GM13977 (cell line): ENCODE results near the gene DDHD1.

Source experiments
- DNase-seq: peaks from one replicate; pipeline ENCODE4 v3.0.0; 2012; ENCODE audit warnings: low spot score
- in situ Hi-C: fragments of 300-500 bp; cut with MboI; formaldehyde crosslinking; loops from one replicate; pipeline ENCODE4 v1.12.0; 2022; ENCODE audit warnings: low sequenced_read_pairs, low pct_unique_long_range_greater_than_20kb, mixed read lengths, inconsistent platforms; ENCODE audit not compliant: unreplicated experiment
- TF ChIP-seq, protein P1 (sequence below): IDR thresholded peaks from 2 replicates; pipeline ENCODE4 v1.5.1; 2012; ENCODE audit warnings: mild to moderate bottlenecking, control low read depth; ENCODE audit not compliant: insufficient read depth; ENCODE audit errors: extremely low read depth, missing control alignments

Gene DDHD1

GRCh38 chr14:53027562-53027961 is 125.6 kb downstream of the DDHD1 start:
- no peak for DNase-seq
- in situ Hi-C loops = no loop called here
- TF ChIP-seq, protein P1, sequence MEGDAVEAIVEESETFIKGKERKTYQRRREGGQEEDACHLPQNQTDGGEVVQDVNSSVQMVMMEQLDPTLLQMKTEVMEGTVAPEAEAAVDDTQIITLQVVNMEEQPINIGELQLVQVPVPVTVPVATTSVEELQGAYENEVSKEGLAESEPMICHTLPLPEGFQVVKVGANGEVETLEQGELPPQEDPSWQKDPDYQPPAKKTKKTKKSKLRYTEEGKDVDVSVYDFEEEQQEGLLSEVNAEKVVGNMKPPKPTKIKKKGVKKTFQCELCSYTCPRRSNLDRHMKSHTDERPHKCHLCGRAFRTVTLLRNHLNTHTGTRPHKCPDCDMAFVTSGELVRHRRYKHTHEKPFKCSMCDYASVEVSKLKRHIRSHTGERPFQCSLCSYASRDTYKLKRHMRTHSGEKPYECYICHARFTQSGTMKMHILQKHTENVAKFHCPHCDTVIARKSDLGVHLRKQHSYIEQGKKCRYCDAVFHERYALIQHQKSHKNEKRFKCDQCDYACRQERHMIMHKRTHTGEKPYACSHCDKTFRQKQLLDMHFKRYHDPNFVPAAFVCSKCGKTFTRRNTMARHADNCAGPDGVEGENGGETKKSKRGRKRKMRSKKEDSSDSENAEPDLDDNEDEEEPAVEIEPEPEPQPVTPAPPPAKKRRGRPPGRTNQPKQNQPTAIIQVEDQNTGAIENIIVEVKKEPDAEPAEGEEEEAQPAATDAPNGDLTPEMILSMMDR = no peak

DNA sequence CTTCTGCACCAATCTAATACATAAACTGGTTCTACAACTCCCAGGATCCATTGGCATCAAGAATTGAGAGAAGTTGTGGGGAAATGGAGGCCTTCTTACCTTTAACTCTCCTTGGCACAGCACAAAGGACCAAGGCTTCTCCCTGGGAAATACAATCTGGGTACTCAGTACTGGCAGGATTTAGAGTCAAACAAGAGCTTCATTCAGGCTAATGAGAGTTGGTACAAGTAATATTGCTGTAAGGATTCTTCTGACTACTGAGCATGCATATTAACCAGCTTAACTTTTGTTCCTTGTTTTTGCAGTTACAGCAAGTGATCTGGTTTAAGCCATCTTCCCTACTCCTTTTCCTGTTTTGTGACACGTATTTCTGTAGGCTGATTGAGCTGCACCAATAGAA is 126.1 kb downstream of the DDHD1 start:
- no peak for DNase-seq
- in situ Hi-C loops = no loop called here
- TF ChIP-seq, protein P1 = no peak

GRCh38 chr14:53023325-53023724 is 129.8 kb downstream of the DDHD1 start:
- no peak for DNase-seq
- in situ Hi-C loops = no loop called here
- TF ChIP-seq, protein P1 = no peak

DNA sequence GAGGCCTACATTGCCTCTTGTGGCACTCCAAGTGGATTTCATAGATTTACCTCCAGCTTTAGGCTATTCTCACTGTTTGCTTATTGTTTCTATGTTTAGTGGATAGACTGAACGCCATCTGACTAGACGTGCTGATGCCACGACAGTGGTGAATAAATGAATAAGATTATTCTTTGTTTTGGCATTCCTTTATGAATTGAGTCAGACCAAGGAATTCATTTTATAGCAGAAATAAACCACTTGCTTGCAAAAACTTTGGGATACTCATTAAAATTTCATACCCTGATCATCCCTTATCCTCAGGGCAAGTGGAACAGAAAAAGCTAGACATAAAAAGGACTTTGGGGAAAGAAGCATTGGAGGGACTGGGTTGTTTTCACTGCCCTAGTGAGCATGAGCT is 130.5 kb downstream of the DDHD1 start:
- in situ Hi-C loops = no loop called here
- DNase-seq = no peak
- TF ChIP-seq, protein P1 = no peak

DNA sequence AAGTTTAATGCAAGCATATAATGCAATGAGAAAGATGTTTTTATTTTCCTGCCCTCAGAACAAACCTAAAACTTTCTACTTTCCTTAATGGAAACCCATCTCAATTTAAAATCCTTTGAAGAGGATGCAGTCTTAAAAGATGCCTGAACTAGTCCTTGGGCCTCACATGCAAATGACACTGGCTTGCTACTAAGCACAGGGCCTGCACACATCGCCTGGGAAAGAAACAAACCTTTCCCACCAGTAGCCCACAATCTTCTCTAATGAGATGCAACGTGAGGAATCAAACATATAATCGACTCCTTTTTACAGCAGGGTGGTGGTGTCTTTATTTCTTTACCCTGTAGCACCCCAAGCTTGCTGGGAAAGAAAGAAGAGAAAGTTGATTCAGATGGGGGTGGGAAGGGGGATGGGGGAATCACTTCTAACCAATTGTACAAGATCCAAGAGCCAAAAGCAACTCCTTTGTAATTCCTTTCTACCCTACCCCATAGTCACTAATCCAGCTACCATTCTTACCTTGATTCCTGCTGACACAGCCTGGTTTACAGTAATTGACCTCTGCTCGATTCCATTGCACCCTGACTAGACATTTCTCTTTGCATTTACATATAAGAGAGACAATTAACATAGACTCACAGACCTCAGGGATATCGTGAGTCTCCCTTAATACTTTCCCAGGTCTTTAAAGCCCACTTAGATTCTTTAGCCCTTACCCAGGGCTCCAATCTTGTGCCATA is 132.8 kb downstream of the DDHD1 start:
- DNase-seq = no peak
- TF ChIP-seq, protein P1 = no peak
- in situ Hi-C loops = no loop called here

- in situ Hi-C loops = no loop called here
- no peak for DNase-seq
- TF ChIP-seq, protein P1 = no peak
These were observed 133.7 kb downstream of the DDHD1 start for GRCh38 chr14:53019406-53019805.
